Stimulated activated naive B cell treated with anti-CD40 and anti-IgM and Interleukin-4, amounts not matched to agents 10 μg/mL and 1 μg/mL and 100 μg/mL, for 72 hours (primary cell): ENCODE results near the gene RPL12.
"Not testable (repeated sequence)": the region's sequence is repeated elsewhere in the genome, so short reads cannot be mapped to it uniquely, and the experiment has no call there.

Experiments used
- ATAC-seq, 2 donors: fragments of 150-1000 bp; cut with Tn5 transposase; replicated peaks; 2 replicates each; pipeline ENCODE4 v1.10.0; 2021; ENCODE audit warnings: moderate library complexity in 1 of 2
- DNase-seq: peaks from one replicate; pipeline ENCODE4 v3.0.0; 2021
- H3K27ac Mint-ChIP-seq: one replicate; pipeline ENCODE4 v1.8.0; 2022; ENCODE audit warnings: mild to moderate bottlenecking, mixed read lengths
- H3K27me3 Mint-ChIP-seq, 2 donors: one replicate each; pipeline ENCODE4 v1.8.0; 2022; ENCODE audit warnings: mixed read lengths in 2 of 2
- H3K36me3 Mint-ChIP-seq, 2 donors: one replicate each; pipeline ENCODE4 v1.8.0; 2022; ENCODE audit warnings: mixed read lengths in 2 of 2, mild to moderate bottlenecking in 1 of 2
- H3K4me1 Mint-ChIP-seq, 2 donors: one replicate each; pipeline ENCODE4 v1.8.0; 2022; ENCODE audit warnings: mixed read lengths in 2 of 2, mild to moderate bottlenecking in 1 of 2
- H3K4me3 Mint-ChIP-seq, 2 donors: one replicate each; pipeline ENCODE4 v1.8.0; 2022; ENCODE audit warnings: mild to moderate bottlenecking in 2 of 2, mixed read lengths in 2 of 2, moderate library complexity in 1 of 2
- H3K9me3 Mint-ChIP-seq, 2 donors: one replicate each; pipeline ENCODE4 v1.8.0; 2022; ENCODE audit warnings: mixed read lengths in 2 of 2, mild to moderate bottlenecking in 1 of 2

Gene RPL12

DNA sequence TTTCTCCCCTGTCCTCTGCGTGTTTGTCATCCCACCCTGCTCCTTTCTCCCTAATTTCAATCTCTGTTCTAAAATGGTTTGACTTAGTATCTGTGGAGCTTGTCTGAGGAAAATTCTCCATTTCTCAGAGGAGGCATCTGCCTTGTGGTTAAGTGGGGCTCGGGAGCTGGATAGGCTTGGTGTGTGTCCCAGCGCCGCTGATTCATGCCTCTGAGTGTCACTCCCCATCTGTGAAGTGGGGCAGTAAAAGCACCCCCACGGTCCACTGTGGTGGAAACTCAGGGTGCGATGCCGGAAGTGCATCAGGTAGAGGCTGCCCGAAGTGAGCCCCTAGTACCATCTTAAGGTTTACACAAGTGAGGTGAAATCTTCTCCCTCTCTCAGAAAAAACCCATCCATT, 37.7 kb upstream of the RPL12 start:
- Mint-ChIP-seq H3K36me3 (peaks cover 39 to 56% of the 10 kb centered on the region in 2 donors), H3K4me3 (no peak overlapping the region), H3K9me3 (no peaks in the 10 kb centered on the region), H3K27me3 (no peaks in the 10 kb centered on the region), H3K4me1 (no peaks in the 10 kb centered on the region), H3K27ac (no peak overlapping the region)
- ATAC-seq (no peak), DNase-seq (no peak)

DNA sequence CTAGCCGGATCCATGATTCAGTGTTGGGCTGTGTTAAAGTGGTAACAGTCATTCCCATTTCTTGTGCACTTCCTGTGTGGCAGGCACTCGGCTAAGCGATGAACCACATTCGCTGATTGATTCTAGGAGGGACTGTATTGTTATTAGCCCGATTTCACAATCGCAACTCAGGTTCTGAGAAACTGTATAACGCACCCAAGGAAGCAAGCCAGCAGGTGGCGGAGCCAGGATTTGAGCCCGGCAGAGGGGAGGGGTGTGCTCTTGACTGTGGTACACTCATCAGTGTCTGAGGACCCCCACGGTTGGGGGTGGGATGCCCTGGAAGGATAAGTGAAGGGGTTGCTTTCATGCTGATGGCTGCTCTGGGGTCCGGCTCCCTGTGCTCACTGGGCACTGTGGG, 34.8 kb upstream of the RPL12 start:
- no peak for ATAC-seq
- Mint-ChIP-seq H3K4me3 (no peak overlapping the region), H3K27ac (no peak overlapping the region), H3K36me3 (peaks cover 30 to 49% of the 10 kb centered on the region in 2 donors), H3K27me3 (no peaks in the 10 kb centered on the region), H3K9me3 (no peaks in the 10 kb centered on the region), H3K4me1 (no peaks in the 10 kb centered on the region)
- DNase-seq: no peak

GRCh38 chr9:127482662-127483061, 31.5 kb upstream of the RPL12 start:
- H3K9me3 Mint-ChIP-seq: no peaks in the 10 kb centered on the region
- no peak overlapping the region for H3K27ac Mint-ChIP-seq
- ATAC-seq (no peak), DNase-seq (no peak)
- H3K27me3 Mint-ChIP-seq: no peaks in the 10 kb centered on the region
- peaks cover 33 to 53% of the 10 kb centered on the region in 2 donors for H3K36me3 Mint-ChIP-seq
- no peak overlapping the region for H3K4me3 Mint-ChIP-seq
- H3K4me1 Mint-ChIP-seq: no peaks in the 10 kb centered on the region

GRCh38 chr9:127479507-127480081, 28.4 kb upstream of the RPL12 start:
- H3K9me3 Mint-ChIP-seq: no peaks in the 10 kb centered on the region
- no peak overlapping the region for H3K27ac Mint-ChIP-seq
- DNase-seq: no peak
- no peak for ATAC-seq
- H3K4me3 Mint-ChIP-seq: no peak overlapping the region
- H3K27me3 Mint-ChIP-seq: no peaks in the 10 kb centered on the region
- H3K36me3 Mint-ChIP-seq: peaks cover 29 to 55% of the 10 kb centered on the region in 2 donors
- H3K4me1 Mint-ChIP-seq: no peaks in the 10 kb centered on the region

DNA sequence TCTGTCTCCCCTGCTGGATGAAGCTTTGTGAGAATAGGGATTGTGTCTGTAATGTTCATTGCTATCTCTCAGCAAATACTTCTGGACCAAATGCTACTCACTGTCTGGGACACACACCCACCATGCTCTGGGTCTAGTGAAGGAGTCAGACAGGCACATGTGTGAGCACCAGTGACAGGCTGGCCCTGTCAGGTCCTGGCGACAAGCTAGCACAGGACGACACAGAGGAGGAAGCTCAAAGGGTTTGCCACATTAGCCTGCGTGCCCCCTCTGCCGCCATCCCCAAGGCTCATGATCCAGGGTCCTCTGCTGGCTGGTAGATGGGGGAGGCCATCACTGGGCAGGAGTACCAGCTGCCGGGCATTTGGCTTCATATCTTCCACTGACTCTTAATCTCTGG, 23.4 kb upstream of the RPL12 start:
- H3K4me1 Mint-ChIP-seq: no peaks in the 10 kb centered on the region
- ATAC-seq (no peak), DNase-seq (no peak)
- H3K4me3 Mint-ChIP-seq: no peak overlapping the region
- H3K27me3 Mint-ChIP-seq: no peaks in the 10 kb centered on the region
- no peak overlapping the region for H3K27ac Mint-ChIP-seq
- no peaks in the 10 kb centered on the region for H3K9me3 Mint-ChIP-seq
- peaks cover 37 to 57% of the 10 kb centered on the region in 2 donors for H3K36me3 Mint-ChIP-seq

GRCh38 chr9:127473932-127474331, 22.7 kb upstream of the RPL12 start:
- no peak for ATAC-seq
- no peak for DNase-seq
- Mint-ChIP-seq H3K9me3 (no peaks in the 10 kb centered on the region), H3K27me3 (no peaks in the 10 kb centered on the region), H3K27ac (peak overlapping the region; percentile 1), H3K36me3 (peaks cover 37 to 60% of the 10 kb centered on the region in 2 donors), H3K4me1 (no peaks in the 10 kb centered on the region), H3K4me3 (no peak overlapping the region)

DNA sequence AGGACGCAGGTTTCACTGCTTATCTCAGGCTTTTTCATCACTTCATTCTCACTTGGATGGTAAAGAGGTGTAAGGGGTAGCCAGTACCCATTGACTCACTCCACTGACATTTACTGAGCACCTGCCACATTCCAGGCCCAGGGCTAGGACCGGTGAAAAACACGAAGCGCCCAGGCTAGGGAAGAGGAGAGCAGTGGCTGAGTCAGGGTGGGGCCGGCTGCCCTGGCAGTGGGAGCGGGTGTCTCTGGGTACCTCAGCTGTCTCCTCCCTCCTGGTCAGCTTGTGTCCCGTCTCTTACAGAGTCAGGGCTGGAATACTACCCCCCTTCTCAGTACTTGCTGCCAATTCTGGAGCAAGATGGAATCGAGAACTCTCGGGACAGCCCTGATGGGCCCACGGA, 22.3 kb upstream of the RPL12 start:
- no peak overlapping the region for H3K4me3 Mint-ChIP-seq
- no peak for ATAC-seq

DNA sequence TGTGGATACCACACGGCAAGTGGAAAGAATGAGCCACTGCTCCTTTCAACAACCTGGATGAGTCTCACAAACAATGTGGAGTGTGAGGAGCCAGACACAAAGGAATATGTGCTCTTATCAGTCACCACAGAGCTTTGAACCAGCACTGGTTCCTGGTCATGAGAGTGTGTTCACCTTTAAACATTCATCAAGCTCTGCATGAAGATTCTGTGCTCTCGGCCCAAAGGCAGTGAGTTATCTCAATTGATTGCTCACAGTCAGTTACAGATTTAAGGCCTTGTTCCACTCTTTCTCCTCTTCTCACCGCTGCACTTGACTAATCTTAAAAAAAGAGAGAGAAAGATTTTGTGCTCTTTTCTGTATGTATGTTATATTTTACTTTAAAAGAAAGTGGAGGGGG, 19.5 kb upstream of the RPL12 start:
- peaks cover 44 to 62% of the 10 kb centered on the region in 2 donors for H3K36me3 Mint-ChIP-seq

More for the DNA sequence above, 22.3 kb upstream of the RPL12 start:
- DNase-seq: no peak
- Mint-ChIP-seq H3K27ac (no peak overlapping the region), H3K4me1 (no peaks in the 10 kb centered on the region), H3K27me3 (no peaks in the 10 kb centered on the region), H3K36me3 (peaks cover 34 to 57% of the 10 kb centered on the region in 2 donors), H3K9me3 (no peaks in the 10 kb centered on the region)

DNA sequence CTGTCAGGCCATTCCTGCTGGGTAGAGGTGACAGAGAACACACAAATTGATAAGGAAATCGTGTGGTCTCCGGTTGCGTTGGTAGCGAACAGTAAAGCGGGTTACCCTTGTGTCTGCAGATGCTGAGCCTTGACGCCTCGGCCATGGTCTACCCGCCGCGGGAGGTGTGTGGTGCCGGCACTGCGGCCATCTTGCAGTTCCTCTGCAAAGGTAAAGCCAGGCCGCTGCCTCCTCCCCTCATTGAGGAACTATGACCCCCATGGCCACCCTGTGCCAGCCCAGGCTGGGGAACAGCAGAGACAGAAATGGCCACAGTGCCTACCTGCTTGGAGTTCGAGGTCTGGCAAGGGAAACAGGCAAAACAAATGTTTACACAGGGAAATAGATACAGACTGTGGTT, 16.4 kb upstream of the RPL12 start:
- DNase-seq (no peak), ATAC-seq (no peak)
- Mint-ChIP-seq H3K36me3 (peaks cover 44 to 54% of the 10 kb centered on the region in 2 donors), H3K27me3 (no peaks in the 10 kb centered on the region), H3K4me1 (no peaks in the 10 kb centered on the region), H3K4me3 (no peak overlapping the region), H3K9me3 (no peaks in the 10 kb centered on the region), H3K27ac (no peak overlapping the region)

More for the DNA sequence above, 19.5 kb upstream of the RPL12 start:
- DNase-seq: no peak
- H3K27ac Mint-ChIP-seq: no peak overlapping the region
- ATAC-seq: no peak
- no peaks in the 10 kb centered on the region for H3K9me3 Mint-ChIP-seq
- no peaks in the 10 kb centered on the region for H3K4me1 Mint-ChIP-seq
- H3K27me3 Mint-ChIP-seq: no peaks in the 10 kb centered on the region
- H3K4me3 Mint-ChIP-seq: no peak overlapping the region

GRCh38 chr9:127466407-127466917, 15.3 kb upstream of the RPL12 start:
- H3K4me1 Mint-ChIP-seq, H3K4me3 Mint-ChIP-seq, ATAC-seq, H3K27me3 Mint-ChIP-seq, DNase-seq, H3K27ac Mint-ChIP-seq, H3K9me3 Mint-ChIP-seq: not testable (repeated sequence)
- peaks cover 53 to 65% of the 10 kb centered on the region in 2 donors for H3K36me3 Mint-ChIP-seq

GRCh38 chr9:127463911-127464310, 12.7 kb upstream of the RPL12 start:
- Mint-ChIP-seq H3K4me1 (no peaks in the 10 kb centered on the region), H3K27ac (no peak overlapping the region), H3K4me3 (no peak overlapping the region), H3K9me3 (no peaks in the 10 kb centered on the region), H3K27me3 (no peaks in the 10 kb centered on the region), H3K36me3 (peaks cover 51 to 63% of the 10 kb centered on the region in 2 donors)
- ATAC-seq (no peak), DNase-seq (no peak)

DNA sequence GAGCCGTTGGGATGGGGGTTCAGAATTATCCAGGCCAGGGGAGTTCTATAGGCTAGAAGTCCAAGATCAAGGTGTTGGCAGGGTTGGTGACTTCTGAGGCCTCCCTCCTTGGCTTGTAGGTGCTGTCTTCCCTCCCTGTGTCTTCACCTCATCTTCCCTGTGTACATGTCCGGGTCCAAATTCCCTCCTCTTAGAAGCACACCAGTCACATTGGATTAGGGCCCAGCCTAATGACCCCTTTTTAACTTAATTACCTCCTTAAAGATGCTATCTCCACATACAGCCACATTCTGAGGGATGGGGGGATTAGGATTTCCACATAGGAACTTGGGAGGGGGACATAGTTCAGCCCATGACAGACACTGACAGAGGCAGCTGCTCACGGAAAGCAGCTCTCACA, 12.2 kb upstream of the RPL12 start:
- H3K27ac Mint-ChIP-seq: no peak overlapping the region
- H3K9me3 Mint-ChIP-seq: no peaks in the 10 kb centered on the region
- H3K4me1 Mint-ChIP-seq: no peaks in the 10 kb centered on the region
- DNase-seq: no peak
- no peaks in the 10 kb centered on the region for H3K27me3 Mint-ChIP-seq
- no peak overlapping the region for H3K4me3 Mint-ChIP-seq
- peaks cover 53 to 63% of the 10 kb centered on the region in 2 donors for H3K36me3 Mint-ChIP-seq
- no peak for ATAC-seq

DNA sequence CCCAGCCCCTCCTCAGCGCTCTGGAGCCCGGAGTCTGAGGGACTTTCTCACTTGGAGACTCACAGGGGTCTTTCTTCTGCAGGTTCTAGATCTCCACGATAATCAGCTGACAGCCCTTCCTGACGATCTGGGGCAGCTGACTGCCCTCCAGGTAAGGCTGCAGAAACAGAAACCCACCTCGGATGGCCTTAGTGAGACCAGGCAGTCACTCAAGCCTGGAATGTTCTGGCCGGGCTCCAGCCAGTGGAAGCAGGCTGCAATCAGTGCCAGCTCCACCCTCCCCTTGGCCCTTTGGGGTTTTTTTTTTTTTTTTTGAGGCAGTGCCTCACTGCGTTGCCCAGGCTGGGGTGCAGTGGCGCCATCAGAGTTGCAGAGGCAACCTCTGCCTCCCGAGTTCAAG, 7.7 kb upstream of the RPL12 start:
- Mint-ChIP-seq H3K36me3 (peaks cover 52 to 66% of the 10 kb centered on the region in 2 donors), H3K9me3 (no peaks in the 10 kb centered on the region), H3K27me3 (no peaks in the 10 kb centered on the region), H3K4me3 (no peak overlapping the region), H3K4me1 (peaks cover 12 to 26% of the 10 kb centered on the region in 2 donors), H3K27ac (no peak overlapping the region)
- DNase-seq: no peak
- no peak for ATAC-seq

DNA sequence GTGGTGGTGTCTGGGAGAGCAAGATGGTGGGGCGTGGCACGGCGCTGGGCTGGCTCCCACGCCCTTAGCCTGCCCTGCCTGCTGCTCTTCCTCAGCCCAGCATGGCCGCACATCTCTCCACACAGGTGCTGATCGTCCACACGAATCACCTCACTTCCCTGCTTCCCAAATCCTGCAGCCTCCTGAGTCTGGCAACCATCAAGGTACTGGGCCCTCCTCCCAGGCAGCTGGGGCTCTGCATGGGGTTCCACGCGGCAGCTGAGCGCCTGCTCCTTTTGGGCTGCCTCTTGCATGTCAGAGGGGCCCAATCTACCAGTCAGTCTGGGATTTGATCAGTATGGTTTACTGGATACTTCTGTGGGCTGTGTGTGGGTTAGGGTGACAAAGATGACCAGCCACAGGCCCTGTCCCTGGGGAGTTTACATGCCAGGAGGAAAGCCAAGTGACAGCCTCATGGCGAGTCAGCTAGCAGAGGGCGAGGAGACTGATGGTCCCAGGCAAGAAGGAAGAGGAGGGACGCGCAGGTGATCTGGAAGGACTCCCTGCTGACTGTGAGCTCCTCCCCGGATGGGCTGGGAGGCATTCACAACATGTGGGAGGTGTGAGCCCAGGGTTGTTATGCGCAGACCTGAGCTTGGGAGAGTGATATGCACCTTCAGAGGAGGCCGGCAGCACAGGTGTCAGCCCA, 6.1 kb upstream of the RPL12 start:
- Mint-ChIP-seq H3K27ac (no peak overlapping the region), H3K9me3 (no peaks in the 10 kb centered on the region), H3K36me3 (peaks cover 42 to 56% of the 10 kb centered on the region in 2 donors), H3K27me3 (no peaks in the 10 kb centered on the region), H3K4me1 (peaks cover 15 to 29% of the 10 kb centered on the region in 2 donors), H3K4me3 (no peak overlapping the region)
- ATAC-seq: no peak
- DNase-seq: no peak

DNA sequence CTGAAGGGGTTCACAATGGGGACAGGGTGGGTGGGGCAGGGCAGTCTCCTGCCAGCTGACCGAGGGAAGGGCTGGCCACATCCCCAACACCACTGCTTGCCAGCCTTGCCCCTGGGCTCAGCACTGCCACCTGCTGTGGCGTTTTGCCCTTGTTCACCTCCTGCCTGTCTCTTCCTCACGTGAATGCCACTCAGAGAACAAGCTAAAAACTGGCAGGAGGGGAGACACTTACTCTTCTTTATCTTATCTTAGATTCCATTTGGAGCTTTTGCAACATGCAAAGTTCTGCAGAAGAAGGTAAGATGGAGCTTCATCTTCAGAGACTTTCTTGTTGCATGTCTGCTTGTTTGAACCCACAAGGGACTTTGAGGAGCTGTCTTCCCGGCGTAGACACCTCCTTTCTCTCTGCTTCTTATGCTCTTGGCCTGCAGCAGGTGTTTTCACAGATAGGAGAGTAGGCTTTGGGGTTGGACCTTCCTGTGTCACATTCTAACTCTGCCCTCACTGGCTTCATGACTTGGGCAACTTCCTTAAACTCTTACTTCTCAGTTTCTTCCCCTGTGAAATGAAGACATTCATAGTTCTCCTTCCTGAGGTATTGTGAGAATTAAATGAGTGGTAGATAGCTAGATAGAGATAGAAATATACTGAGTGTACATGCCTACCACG, 4.3 kb upstream of the RPL12 start:
- Mint-ChIP-seq H3K4me3 (peak overlapping the region; percentile 64 to 70), H3K27ac (peak overlapping the region; percentile 87), H3K27me3 (no peaks in the 10 kb centered on the region), H3K4me1 (peaks cover 15 to 37% of the 10 kb centered on the region in 2 donors), H3K9me3 (no peaks in the 10 kb centered on the region), H3K36me3 (peaks cover 39 to 61% of the 10 kb centered on the region in 2 donors)
- DNase-seq (no peak), ATAC-seq (peak; percentile 24 to 37)
